CD4-positive, alpha-beta T cell treated with Interleukin-6 for 4 hours (primary cell): ENCODE data around the gene GALNT10.

Experiments
- DNase-seq: peaks from one replicate; pipeline ENCODE4 v3.0.0-alpha.2; 2020; ENCODE audit warnings: mixed read lengths

The GALNT10 gene

DNA sequence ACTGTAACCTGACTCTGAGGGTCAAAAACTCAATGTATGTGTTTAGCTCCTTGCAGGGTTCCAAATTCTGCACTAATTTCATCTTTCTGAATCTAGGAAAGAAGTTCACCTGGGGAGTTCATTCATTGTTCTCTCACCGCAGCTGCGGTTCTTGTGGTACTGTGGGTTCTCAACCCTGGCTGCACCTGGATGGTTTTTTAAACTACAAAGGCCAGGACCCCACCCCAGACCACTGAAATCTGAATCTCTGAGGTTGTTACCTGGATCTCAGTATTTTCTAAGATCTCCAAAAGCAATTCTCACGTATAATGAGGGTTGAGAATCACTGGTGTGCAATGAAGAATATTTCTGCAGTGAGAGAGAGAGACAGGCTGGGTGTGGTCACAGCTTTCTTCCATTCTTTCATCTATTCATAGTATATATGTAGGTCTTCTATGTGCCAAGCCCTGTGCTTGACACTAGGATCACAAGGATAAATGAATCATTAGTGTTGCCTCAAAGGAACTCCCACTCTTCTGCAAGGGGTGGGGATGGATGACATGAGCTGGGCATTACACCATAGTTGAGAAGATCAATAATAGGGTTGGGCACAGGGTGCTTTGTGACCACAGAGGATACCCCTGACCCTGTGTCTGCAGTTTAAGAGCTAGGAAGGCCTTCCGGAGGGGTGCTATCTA is 109.8 kb downstream of the GALNT10 start:
- DNase-seq: no peak

DNA sequence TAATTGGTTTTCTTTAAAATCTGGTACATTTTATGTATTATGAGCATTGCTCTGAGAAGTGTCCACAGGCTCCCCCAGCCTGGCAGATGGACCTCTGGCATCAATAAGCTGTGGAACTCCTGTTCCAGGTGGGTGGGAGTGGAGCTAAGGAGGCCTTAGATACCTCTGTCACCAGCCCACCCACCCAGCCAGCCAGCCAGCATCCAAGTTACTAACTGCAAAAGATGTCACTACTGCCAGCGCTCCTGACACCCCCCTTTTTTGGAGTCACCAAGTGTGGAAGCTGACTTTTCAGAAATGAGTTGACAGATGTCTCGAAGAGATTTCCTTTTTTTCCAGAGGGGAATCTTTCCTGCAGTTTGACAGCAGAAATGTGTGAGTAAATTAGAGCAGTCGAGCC is 111.2 kb downstream of the GALNT10 start:
- DNase-seq: no peak

GRCh38 chr5:154302161-154302560 is 111.6 kb downstream of the GALNT10 start:
- DNase-seq: no peak

GRCh38 chr5:154303133-154303532 is 112.6 kb downstream of the GALNT10 start:
- DNase-seq: no peak

DNA sequence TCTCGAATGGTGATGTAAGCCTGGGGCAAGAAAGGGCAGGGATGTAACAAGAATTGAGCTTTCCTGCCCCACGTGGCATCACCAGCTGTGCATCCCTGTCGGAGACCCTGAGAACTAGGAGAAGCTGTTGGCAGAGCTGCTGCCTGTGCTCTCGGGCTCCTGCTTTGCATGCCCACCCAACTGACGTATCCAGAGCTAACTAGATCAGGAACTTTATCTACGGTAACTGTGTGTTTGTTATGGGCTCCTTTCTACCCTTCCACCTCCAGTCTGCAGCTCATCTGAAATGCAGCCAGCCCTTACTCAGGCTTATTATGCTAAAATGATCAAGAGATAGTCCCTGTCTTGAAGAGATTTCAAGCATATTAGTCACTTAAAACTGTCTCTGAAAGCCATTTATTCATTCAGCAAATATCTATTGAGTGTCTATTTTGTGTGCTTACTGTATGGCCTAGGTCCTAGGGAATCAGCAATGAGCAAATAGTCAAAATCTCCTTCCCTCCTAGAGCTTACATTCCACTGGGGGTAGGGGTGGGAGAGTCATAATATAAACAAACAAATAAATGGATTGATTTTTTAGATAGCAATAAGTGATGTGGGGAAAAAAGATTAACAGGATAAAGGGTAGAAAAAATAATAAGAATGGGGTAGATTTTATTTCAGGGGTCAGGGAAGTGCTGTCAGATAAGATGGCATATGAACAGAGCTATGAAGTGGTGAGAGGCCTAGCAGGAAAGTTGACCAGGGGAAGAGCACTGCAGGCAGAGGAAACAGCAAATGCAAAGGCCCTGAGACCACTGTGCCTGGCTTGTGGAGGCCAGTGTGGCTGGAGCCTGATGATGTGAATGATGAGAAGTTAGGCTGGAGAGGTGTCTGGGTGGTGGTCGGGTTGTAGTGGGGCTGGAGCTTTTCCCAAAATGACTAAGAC is 118.2 kb downstream of the GALNT10 start:
- no peak for DNase-seq

DNA sequence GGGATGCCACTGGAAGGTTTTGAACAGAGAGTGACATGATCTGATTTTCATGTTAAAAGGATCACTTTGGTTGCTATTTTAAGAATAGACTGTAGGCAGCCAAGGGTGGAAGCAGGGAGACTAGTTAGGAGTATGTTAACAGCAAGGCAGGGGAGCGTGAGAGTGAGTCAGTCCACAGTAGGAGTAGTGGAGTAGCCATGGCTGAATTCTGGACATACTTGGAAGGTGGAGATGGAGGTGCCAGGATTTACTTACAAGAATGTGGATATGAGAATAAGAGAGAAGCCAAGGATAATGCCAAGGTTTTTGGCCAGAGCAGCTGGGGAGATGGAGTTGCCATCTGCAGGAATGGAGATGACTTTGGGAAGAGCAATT is 118.8 kb downstream of the GALNT10 start:
- DNase-seq: no peak

DNA sequence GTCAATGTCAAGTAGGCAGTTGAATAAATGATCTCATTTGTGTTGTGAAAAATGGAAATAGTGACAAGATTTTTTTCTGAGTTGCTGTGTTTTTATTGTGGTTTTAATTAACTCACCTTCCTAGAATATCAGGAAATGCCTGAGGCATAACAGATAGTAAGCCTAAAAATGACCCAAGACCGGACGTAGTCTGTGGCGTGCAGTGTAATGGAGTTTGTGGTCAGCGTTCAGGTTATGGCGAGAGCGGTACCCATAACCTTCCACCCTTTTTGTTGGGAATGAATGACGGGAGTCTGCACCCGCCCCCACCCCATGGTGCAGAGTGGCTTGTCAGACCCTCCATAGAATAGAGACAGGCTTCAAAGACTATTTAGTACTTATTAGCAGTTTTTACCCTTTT is 119.3 kb downstream of the GALNT10 start:
- no peak for DNase-seq

- no peak for DNase-seq
These were observed 120.8 kb downstream of the GALNT10 start for GRCh38 chr5:154311362-154311761.

DNA sequence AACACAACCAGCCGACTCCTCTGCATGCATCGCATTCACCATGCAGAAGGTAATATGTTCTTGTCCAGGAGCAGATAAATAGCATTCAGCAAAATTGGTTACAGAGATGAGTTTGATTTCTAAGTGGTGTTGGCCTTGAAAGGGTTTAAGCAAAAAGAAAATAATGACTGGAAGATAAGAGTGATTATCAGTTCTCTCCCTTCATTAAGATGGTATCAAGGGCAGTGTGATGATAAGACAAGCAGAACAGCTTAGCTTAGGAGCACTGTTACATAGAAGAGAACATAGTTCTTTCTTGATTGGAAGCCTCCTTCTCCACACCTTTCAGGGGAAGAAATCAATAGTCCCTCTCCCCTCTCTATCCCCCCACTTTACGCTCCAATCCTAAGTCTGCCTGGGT is 121.5 kb downstream of the GALNT10 start:
- no peak for DNase-seq

DNA sequence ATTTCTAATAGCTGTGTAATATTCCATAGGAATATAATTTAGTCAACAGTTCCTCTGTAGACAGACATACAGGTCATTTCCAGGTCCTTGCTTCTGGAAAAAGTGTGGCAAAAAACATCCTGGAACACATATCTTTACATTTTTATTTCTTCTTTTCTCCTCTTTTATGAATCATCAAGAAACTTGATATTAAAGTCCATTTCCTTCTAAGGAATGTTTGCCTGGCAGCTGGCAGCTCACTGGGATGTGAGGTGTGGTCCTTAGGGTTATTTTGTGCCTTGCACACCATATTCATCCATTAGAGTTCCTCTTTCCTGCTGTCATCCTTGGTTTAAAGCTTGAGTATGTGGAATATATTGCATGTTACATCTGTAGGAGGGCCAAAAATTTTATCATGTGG is 122.0 kb downstream of the GALNT10 start:
- no peak for DNase-seq

- DNase-seq: no peak
These were observed 123.0 kb downstream of the GALNT10 start for GRCh38 chr5:154313360-154314017.

DNA sequence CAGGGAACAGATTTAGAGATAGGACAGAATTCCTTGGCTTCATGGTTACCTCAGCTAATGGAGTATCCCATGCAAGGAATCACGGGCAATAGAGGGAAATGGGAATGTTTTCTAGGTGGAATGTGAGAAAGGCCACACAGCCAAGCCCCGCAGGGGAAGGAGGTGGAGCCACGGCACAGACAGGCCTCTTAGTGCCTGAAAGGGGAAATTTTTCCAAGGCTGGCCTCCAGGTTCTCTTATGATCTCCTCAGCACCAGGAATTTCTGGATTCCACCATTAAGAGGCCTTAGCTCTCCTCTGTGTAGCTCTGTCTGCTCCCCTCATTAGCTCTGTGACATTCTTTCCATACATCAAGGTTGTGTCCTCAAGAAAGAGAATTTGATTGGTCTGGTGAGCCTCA is 124.7 kb downstream of the GALNT10 start:
- DNase-seq: no peak

- DNase-seq: no peak
These were observed 125.2 kb downstream of the GALNT10 start for GRCh38 chr5:154315756-154316155.

- no peak for DNase-seq
These were observed 125.8 kb downstream of the GALNT10 start for GRCh38 chr5:154316223-154316935.

DNA sequence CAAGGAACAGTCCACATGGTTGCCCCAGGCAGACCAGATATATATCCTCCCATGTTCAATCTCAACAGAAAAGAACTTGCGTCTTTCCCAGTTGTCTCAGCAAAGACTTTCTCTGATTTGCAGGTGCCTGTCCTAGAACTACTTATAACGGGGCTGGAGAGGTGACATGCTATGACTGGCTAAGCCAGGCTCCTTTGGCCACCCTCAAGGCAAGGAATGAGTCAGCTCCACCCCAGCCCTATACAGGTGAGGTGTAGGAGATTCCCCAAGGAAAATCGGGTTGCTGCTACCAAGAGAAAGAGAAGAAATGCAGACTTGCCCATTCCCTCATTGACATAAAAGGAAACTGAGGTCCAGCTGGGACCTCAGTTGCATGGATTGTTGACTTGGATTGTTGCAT is 127.4 kb downstream of the GALNT10 start:
- no peak for DNase-seq

DNA sequence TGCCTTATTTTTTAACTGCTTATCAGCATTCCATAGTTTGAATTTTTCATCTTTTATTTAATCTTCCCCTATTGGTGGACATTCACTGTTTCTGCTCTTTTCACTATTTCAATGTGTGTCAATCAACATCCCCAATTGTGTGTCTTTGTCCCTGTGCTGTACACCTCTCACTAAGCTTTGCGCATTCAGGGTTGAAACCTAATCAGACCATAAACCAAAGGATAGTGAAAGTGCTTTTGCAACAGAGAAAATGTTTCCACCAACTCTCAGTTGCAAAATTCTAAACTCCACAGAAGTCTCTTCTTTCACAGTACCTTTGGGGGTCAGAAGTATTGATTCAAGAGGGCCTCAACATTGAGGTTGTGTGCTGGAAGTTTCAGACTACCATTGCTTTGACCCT is 128.2 kb downstream of the GALNT10 start:
- no peak for DNase-seq

DNA sequence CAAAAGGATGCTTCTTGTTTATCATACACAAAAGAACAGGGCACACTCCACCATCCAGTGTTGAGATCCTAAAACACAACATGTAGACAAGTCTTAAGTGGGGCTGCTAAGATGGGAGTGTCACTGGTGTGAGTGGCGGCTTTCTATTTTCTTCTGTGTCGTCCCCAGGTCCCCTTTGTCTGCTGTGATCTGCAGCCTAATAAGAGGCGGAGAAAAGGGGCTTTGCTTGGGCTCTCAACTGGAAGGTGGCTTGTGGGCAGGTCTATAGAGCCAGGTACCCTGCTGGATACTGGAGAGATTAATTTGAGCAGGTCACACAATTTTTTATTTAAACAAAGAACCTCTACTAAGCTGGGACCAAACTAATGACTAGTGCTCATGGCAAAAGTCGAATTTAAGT is 129.2 kb downstream of the GALNT10 start:
- DNase-seq: no peak

DNA sequence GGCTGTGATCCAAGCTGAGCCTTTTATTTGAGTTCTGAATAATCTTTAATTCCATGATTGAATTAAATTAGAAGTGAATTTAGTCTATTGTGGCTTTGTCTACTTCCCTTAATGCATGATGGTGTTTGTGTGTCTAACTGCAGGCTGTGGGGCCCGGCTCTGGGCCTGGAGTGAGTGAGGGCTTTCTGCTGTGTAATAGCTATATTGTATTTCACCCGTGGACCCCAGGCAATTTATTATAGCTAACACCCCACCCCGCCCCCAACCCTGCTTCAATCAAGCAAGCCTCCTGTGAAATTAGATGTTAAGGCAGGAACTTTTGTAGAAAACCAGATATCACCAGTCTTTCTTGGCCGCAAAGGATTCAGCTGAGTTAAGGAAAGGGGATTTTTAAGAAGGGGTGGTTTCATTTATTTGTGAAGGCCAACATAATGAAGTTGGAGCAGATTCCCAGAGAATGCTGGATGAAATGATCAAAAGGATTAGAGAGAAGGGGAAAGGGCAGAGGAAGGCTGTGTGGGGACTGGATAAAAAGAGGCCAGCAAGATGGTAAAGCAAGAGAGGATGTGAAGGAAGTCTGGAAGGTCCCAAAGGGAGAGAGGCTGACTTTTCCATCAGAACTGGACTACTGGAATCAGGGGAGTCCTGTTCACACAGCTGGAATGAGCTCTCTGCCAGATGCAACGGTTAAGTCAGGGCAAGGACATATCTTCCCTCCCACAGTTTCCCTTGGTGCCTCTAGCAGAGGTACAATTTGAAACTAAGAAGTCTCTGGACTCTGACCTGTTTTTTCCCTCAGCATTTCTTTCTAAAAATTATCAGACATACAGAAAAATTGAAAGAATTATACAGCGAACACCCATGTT is 129.9 kb downstream of the GALNT10 start:
- DNase-seq: no peak

DNA sequence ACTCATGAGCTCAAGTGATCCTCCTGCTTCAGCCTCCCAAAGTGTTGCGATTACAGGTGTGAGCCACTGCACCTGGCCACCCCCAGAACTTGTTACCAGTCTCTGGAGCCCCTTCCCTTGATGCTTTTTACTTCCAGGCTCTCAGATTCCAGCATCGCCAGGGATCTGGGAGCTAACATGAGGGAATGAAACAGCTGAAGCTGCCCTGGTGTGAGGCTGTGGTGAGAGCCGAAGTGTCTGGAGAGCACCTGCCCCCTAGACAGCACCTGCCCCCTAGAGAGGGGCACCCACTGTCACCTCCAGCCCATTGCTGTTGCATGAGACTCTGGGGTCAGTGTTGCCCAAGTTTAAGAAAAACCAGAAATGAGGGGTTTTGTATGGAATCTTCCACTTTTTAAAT is 131.0 kb downstream of the GALNT10 start:
- DNase-seq: no peak

DNA sequence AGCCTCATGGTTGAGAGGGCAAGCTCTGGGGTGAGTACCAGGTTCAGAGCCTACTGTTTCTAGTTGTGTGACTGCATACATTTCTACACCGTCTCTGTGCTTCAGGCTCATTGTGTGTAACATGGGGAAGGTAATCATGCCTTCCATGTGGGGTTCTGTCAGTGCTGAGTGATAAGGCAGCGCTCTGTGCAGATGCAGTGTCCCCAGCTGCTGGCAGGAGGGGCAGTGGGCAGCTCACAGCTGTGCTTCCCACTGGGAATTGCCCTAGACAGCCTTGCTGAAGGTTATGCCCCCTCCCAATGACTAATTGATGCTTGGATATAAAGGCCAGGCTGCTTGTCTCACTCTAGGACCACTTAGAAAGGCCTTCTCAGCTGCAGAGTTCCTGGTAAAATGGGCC is 133.5 kb downstream of the GALNT10 start:
- no peak for DNase-seq

- DNase-seq: no peak
These were observed 135.0 kb downstream of the GALNT10 start for GRCh38 chr5:154325566-154325965.

DNA sequence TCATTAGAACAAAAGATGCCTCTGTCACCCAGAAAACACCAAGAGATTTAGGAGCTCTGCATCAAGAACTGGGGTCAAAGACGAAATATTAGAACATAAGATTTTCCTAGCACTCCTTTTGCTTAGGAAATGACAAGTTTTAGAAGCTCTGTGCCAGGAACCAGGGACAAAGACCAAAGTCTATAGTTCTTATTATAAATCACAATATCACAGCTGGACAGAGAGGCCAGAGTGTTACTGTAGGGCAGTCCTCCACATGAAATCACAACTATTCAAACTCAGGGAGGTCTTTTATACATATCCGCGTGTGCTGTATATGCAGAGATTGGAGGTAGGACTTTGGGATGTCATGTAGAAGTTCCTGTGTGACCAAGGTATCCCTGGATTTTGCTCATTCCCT is 138.5 kb downstream of the GALNT10 start:
- DNase-seq: no peak
